Measurements from ENCODE around the gene ZNF599. TPM values are rescaled to one million over a fixed set of nuclear protein-coding genes. Genes with fewer than 3 reads are reported as not detected.

Gene ZNF599
- total and polyA plus RNA-seq, 2 of the 13 experiments (the other 11 are each of a cell fraction or from before 2014, with no cell fraction given): 5.8 to 7.3 TPM

DNA sequence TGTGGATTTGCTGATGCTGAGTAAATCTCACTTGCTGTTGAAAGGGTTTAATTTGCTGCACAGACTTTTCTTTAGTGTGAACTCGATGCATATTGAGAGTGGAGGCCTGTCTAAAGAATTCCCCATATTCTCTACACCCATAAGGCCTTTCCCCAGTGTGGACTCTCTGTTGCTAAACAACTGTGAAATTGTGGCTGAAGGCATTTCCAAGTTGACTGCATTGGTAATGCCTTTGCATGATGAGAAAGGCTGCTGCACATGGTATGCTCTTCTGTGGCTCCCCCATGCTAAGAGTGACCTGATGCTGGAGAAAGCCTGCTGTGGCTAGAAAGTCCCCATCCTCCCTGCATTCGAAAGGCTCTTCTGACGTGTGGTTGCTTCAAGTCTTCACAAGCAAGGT, 6.6 kb upstream of the ZNF599 start (continued):
- TF ChIP-seq ZNF572 (CRISPR knock-in tag; IDR thresholded peaks at IDR 0.05) (no peak), HDAC1 (CRISPR knock-in tag; IDR thresholded peaks at IDR 0.05) (no peak), HNRNPH1 (optimal IDR thresholded peaks at IDR 0.05; ENCODE audit: low read depth, low read length) (no peak)

GRCh38 chr19:34778342-34778741, 5.3 kb upstream of the ZNF599 start:
- Histone ChIP-seq H3K27me3 (ENCODE audit: control insufficient read depth in 1 of 2, insufficient read depth in 2 of 2, low read length in 2 of 2) (no peaks in the 10 kb centered on the region; a peak in 1 of 5 replicates), H3K4me2 (ENCODE audit: low read depth, low read length) (no peak overlapping the region), H3K36me3 (replicated peaks in 1 of 2; ENCODE audit: control insufficient read depth in 1 of 2, insufficient read depth in 2 of 2, low read length in 2 of 2) (no peaks in the 10 kb centered on the region), H3K4me1 (ENCODE audit: insufficient read depth, low read length) (no peaks in the 10 kb centered on the region), H3K27ac (ENCODE audit: extremely low read length, insufficient read depth, low read length) (no peak overlapping the region), H3K4me3 (replicated peaks in 1 of 3; ENCODE audit: insufficient read depth in 1 of 3, low read depth in 2 of 3, low read length in 3 of 3) (no peak overlapping the region), H3K9me3 (ENCODE audit: low read length) (no peaks in the 10 kb centered on the region), H2AFZ (ENCODE audit: low read length) (no peak overlapping the region), H3K9ac (ENCODE audit: insufficient read depth, low read depth, low read length) (no peak overlapping the region), H3K79me2 (ENCODE audit: insufficient read depth, low read length) (no peaks in the 10 kb centered on the region), H4K20me1 (ENCODE audit: insufficient read depth, low read length) (no peaks in the 10 kb centered on the region)
- in situ Hi-C loops (cut with HindIII; ENCODE audit: extremely low pct_ligation_motif_present, low pct_unique_long_range_greater_than_20kb): no loop called here
- DNase-seq (ENCODE audit: low spot score): no peak
- no TSS peak for BruUV-seq (replicated peaks)
- no peak for ATAC-seq
- POLR2A ChIA-PET: no interaction called here
- WGBS (ENCODE audit: low lambda C conversion rate): 3% methylated on average over 2 of the region's 2 CpGs
- no peak for FAIRE-seq
- TF ChIP-seq SRF (IDR thresholded peaks at IDR 0.05; ENCODE audit: low read depth, low read length) (no peak), ZNF337 (CRISPR knock-in tag; IDR thresholded peaks at IDR 0.05; ENCODE audit: borderline replicate concordance, low read depth) (no peak), GMEB2 (CRISPR knock-in tag; IDR thresholded peaks at IDR 0.05; ENCODE audit: low read depth) (no peak), ZNF883 (CRISPR knock-in tag; IDR thresholded peaks at IDR 0.05; ENCODE audit: not compliant biosample characterization) (no peak), ZNF24 (IDR thresholded peaks at IDR 0.05) (no peak), ZNF83 (CRISPR knock-in tag; IDR thresholded peaks at IDR 0.05; ENCODE audit: borderline replicate concordance) (no peak)
- TF ChIP-seq, protein P1, sequence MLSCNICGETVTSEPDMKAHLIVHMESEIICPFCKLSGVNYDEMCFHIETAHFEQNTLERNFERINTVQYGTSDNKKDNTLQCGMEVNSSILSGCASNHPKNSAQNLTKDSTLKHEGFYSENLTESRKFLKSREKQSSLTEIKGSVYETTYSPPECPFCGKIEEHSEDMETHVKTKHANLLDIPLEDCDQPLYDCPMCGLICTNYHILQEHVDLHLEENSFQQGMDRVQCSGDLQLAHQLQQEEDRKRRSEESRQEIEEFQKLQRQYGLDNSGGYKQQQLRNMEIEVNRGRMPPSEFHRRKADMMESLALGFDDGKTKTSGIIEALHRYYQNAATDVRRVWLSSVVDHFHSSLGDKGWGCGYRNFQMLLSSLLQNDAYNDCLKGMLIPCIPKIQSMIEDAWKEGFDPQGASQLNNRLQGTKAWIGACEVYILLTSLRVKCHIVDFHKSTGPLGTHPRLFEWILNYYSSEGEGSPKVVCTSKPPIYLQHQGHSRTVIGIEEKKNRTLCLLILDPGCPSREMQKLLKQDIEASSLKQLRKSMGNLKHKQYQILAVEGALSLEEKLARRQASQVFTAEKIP (CRISPR knock-in tag; IDR thresholded peaks at IDR 0.05; ENCODE audit: borderline replicate concordance): no peak
- TF ChIP-seq, protein P2, sequence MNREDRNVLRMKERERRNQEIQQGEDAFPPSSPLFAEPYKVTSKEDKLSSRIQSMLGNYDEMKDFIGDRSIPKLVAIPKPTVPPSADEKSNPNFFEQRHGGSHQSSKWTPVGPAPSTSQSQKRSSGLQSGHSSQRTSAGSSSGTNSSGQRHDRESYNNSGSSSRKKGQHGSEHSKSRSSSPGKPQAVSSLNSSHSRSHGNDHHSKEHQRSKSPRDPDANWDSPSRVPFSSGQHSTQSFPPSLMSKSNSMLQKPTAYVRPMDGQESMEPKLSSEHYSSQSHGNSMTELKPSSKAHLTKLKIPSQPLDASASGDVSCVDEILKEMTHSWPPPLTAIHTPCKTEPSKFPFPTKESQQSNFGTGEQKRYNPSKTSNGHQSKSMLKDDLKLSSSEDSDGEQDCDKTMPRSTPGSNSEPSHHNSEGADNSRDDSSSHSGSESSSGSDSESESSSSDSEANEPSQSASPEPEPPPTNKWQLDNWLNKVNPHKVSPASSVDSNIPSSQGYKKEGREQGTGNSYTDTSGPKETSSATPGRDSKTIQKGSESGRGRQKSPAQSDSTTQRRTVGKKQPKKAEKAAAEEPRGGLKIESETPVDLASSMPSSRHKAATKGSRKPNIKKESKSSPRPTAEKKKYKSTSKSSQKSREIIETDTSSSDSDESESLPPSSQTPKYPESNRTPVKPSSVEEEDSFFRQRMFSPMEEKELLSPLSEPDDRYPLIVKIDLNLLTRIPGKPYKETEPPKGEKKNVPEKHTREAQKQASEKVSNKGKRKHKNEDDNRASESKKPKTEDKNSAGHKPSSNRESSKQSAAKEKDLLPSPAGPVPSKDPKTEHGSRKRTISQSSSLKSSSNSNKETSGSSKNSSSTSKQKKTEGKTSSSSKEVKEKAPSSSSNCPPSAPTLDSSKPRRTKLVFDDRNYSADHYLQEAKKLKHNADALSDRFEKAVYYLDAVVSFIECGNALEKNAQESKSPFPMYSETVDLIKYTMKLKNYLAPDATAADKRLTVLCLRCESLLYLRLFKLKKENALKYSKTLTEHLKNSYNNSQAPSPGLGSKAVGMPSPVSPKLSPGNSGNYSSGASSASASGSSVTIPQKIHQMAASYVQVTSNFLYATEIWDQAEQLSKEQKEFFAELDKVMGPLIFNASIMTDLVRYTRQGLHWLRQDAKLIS (CRISPR knock-in tag; IDR thresholded peaks at IDR 0.05): no peak
- intact Hi-C loops (cut with micrococcal nuclease; ENCODE audit: unreplicated experiment): loop anchor here (10.0 kb wide), 1 partner anchor 1754 kb away; no protein-coding TSS in a partner anchor
- CTCF ChIA-PET (ENCODE audit: low intra/inter-chr PET ratio, low total read pairs): no interaction called here

Measured in HepG2 (cell line).